GM12891 (cell line): Measurements from ENCODE around the gene LMAN2L.

Experiments
- DNase-seq: peaks from one replicate; pipeline ENCODE4 v3.0.0; 2011; ENCODE audit warnings: low spot score; ENCODE audit not compliant: insufficient read length
- FAIRE-seq: peaks from 2 replicates; lab custom pipeline; 2011; peaks lifted over from hg19 to GRCh38; lab: Jason Lieb, UNC
- PAX5 ChIP-seq: IDR thresholded peaks from 2 replicates; pipeline ENCODE4 v1.6.1; 2011; ENCODE audit warnings: low read length, moderate library complexity, mild to moderate bottlenecking; ENCODE audit not compliant: insufficient read depth, severe bottlenecking
- POLR2A ChIP-seq: IDR thresholded peaks from 2 replicates; pipeline ENCODE4 v1.6.1; 2011; ENCODE audit warnings: low read depth, low read length, control low read depth
- POLR2AphosphoS5 ChIP-seq: IDR thresholded peaks from 2 replicates; pipeline ENCODE4 v1.6.1; 2011; ENCODE audit warnings: low read depth, low read length, control low read depth
- POU2F2 ChIP-seq: IDR thresholded peaks from 2 replicates; pipeline ENCODE4 v1.6.1; 2011; ENCODE audit warnings: low read depth, mild to moderate bottlenecking, control low read depth, low read length, moderate library complexity
- SPI1 ChIP-seq: IDR thresholded peaks from 2 replicates; pipeline ENCODE4 v1.6.1; 2011; ENCODE audit warnings: low read depth, low read length, control low read depth
- TAF1 ChIP-seq: IDR thresholded peaks from 2 replicates; pipeline ENCODE4 v1.6.1; 2011; ENCODE audit warnings: low read depth, low read length, control low read depth

The LMAN2L gene

DNA sequence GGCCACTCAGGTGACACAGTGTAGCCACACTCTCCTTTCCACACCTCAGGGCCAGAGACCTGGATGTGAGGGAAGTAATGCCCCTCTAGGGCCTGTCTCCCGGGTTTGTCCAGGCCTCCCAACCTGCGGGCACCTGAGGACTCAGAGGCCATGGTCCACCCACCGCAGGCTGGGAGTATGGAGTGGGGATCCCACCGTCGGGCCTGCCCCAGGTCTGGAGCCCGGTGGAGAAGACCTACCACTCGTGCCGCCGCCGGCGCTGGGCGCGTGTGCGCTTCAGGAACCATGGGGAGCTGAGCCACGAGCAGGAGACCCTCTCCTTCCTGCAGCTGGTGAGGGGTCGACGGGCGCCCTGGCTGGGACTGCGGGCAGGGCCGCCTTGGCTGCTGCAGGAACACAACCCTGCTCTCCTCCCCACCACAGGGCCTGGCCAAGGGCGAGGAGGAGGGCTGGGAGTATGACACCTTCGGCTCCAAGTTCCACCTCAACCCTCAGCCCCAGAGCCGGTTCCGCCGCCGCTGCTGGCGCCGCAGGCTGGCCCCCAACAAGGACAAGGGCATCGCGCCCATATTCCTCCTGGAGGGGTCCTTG, 48.7 kb downstream of the LMAN2L start:
- FAIRE-seq, result no peak
- no peak for DNase-seq
- no peak for TF ChIP-seq POLR2AphosphoS5
- TF ChIP-seq POU2F2, result no peak
- TF ChIP-seq TAF1, result no peak
- TF ChIP-seq POLR2A, result no peak
- TF ChIP-seq PAX5, result no peak
- no peak for TF ChIP-seq SPI1

DNA sequence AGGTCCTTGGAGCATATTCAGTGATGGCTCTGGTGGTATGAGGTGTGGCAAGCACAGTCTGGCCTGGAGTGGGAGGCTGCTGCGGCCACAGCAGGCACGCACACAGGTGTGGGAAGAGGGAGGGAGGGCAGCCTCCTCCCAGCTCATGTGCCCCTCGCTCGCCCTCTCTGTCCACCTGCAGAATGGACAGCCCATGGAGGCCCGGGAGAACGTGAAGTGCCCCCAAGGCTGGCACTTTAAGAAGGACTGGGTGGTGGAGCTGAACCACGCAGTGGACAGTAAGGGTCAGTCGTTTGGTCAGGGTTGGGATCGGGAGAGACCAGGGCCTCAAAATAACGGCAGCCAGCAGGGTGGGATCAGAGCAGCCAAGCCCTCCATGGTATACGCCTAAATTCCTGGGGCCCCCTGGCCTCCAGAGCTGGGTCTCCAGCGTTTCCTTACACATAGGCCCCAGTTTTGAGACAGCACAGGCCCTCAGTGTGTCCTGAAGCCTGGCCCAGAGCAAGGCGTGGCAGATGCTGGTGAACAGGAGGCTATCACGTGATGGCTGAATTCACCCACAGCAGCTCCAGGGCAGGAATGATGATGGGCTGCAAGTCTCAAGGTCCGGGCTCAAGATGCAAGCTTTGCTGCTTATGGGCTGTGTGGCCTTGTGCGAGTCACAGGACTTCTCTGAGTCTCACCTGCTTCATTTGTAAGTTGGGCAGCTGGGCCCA, 49.4 kb downstream of the LMAN2L start:
- no peak for DNase-seq
- no peak for FAIRE-seq
- TF ChIP-seq TAF1 (no peak), POU2F2 (no peak), PAX5 (no peak), POLR2AphosphoS5 (no peak), POLR2A (no peak), SPI1 (no peak)

DNA sequence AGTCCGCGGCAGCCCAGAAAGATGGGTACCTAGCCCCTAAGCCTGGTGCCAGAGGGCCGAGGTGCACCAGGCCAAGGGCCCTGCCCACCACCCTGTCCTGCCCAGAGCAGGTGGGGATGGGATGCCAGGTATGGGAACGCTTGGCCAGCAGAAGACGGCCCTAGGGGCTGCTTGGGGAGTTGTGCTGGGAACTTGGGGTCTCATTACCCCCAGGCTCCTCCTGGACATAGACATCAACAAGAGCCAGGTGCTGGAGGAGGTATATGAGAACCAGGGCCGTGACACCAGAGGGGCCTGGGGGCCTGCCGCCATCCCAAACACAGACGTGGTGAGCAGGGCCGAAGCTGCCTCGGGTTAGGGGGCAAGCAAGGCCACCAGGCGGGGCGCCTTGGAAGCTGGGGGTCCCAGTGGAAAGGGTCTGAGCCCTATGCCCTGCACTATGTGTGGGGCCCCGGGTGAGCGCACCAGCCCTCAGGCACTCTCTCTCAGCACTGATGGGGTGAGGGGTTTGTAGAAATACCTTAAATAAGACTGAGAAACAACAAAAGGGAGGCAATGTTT, 50.4 kb downstream of the LMAN2L start:
- FAIRE-seq, result no peak
- no peak for TF ChIP-seq POLR2AphosphoS5
- no peak for TF ChIP-seq TAF1
- TF ChIP-seq POLR2A, result no peak
- TF ChIP-seq PAX5, result no peak
- TF ChIP-seq SPI1, result no peak
- no peak for TF ChIP-seq POU2F2
- DNase-seq, result no peak

DNA sequence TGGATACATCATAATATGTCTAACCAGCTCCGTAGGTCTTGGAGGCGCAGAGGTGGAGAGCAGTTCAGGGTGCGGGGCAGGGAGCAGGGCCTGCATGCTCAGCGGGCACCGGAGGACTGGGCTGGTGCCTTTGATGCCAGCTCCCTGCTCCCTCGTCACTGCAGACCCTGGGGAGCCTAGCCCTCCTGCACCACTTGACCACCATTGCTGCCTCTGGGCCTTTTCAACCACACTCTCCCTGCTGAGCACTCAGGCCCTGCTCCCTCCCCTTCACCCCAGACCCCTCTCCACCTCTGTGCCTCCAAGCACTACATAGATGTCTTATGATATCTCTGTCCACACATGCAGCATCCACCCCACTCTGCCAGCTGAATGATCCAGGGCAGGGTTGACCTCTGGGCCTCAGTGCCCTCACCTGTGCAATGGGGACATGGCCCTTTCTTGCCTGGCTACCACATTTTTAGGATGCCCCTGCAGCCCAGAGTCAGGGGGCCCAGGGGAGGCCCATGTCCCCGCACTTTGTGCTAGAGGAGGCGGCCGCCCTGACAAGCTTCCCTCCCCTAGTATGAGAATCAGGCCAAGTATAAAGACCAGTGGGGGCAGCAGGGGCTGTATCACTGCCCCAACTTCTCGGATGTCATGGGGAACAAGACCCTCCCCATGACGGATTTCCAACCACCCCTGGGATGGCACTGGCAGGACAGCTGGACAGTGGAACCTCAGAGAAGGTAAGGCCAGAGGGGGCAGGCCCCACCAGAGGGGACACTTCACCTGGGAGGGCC, 51.0 kb downstream of the LMAN2L start:
- no peak for DNase-seq
- TF ChIP-seq POLR2AphosphoS5, result no peak
- TF ChIP-seq POLR2A, result no peak
- TF ChIP-seq TAF1, result no peak
- no peak for TF ChIP-seq PAX5
- TF ChIP-seq SPI1, result no peak
- TF ChIP-seq POU2F2, result no peak
- no peak for FAIRE-seq

DNA sequence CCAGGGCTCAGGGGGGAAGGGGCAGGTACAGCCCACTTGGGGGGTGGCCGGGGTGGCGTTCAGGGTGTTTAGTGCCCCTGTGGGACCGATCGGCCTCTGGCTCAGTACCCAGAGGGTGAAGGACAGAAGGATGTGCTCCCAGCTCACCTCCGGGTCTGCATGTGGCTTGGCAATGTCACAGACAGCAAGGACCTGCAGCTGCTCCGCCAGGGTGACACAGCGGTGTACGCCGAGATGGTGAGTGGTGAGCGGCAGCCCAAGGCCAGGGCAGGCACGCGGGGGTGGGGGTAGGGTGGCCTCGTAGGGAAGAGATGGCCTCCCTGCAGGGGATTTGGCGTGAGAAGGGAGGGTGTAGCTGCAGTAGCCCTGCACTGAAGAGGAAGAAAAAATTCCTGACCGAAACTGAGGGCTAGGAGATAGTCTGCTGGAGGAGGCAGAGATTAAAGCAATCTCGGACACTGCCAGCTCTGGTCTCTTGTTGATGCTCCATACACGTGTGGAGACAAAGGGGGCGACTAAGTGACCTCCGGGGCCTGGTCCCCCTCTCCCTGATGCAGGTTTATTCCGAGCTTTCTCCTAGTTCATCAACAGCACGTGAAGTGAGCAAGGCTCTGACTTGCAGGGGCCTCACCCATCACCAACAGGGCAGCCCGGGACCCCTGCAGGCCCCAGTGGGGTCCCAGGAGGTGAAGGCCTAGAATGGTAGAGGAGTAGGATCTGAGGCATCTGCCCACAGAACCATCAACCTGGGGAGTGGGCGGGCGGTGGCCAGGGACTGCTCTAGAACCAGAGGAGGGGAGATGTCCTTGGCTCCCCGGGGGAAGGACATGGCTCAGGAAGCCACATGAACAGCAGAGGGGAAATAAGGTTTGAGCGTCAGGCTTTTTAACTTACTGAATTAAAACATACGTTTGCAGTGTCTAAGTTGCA, 51.9 kb downstream of the LMAN2L start:
- no peak for TF ChIP-seq POLR2A
- TF ChIP-seq SPI1, result no peak
- TF ChIP-seq TAF1, result no peak
- no peak for TF ChIP-seq PAX5
- TF ChIP-seq POU2F2, result no peak
- TF ChIP-seq POLR2AphosphoS5, result no peak
- no peak for DNase-seq
- FAIRE-seq, result no peak

DNA sequence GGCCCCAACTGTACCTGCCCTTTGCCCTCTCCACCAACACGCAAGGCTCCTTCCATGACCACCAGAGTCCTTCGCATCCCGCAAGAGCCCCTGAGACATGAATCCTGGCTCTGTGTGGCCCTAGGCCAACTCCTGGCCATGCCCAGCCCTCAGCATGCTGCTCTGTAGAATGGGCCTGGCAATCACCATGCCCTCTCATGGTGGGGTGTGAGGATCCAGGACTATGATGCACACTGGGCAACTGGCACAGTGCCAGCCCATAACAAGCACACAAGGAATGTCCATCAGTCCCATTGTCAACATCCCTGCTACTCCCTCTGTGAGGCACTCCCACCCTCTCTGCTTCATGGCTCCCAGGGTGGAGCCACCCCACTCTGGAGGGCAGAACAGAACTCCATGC, 52.6 kb downstream of the LMAN2L start:
- FAIRE-seq (no peak), DNase-seq (no peak)
- no peak for TF ChIP-seq POLR2AphosphoS5
- TF ChIP-seq SPI1, result no peak
- TF ChIP-seq TAF1, result no peak
- no peak for TF ChIP-seq POLR2A
- TF ChIP-seq POU2F2, result no peak
- no peak for TF ChIP-seq PAX5

DNA sequence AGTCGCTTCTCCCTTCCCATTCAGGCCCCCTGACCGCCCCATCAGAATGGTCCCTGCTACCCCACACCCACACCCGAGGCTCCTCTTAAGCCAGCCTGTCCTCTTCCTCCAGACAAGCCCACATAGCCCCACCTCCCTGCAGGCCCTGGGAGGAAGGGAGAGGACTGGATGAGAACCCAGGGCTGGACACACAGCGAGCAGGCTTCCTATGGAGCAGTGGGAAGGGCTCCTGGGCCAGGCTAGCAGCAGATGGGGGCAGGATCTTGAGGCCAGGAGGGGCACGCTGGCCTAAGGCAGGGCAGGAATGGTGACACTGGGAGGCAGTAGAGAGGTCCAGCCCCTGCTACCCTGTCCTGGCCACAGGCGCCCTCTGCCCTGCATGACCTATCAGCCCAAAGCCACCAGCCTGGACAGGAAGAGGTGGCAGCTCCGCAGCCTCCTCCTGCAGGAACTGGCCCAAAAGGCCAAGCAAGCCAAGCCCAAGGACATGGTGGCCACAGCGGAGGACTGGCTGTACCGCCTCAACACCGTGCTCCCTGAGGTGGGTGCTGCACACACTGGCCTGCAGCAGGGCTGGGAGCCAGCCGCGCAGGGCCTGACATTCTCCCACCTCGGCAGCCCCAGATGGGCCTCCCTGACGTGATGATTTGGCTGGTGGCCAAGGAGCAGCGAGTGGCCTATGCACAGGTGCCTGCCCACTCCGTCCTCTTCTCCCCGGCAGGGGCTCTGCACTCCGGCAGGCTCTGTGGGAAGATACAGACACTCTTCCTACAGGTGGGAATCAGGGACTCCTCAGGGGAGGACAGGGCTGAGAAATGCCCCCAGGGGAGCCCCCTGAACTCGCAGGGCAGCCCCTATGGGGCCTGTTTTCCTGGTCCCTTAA, 54.0 kb downstream of the LMAN2L start:
- DNase-seq (no peak), FAIRE-seq (no peak)
- TF ChIP-seq POLR2A (no peak), TAF1 (no peak), POU2F2 (no peak), PAX5 (no peak)
